Vagina (tissue), 2 donors: Measurements from ENCODE around the gene RAB44.

Source experiments
- CTCF ChIP-seq, 3 experiments: fragments of 450-650 bp in 2 of 3; fragments of 200-600 bp in 1 of 3; sonication (generic) in 1 of 3; IDR thresholded peaks; one replicate each; pipeline ENCODE4 v1.5.1; 2017 to 2019; ENCODE audit warnings: antibody characterized with exemption in 3 of 3, mild to moderate bottlenecking in 2 of 3, moderate library complexity in 2 of 3
- POLR2A ChIP-seq, 2 donors: fragments of 450-650 bp; IDR thresholded peaks; one replicate each; pipeline ENCODE4 v1.6.1; 2017; ENCODE audit warnings: antibody characterized with exemption in 2 of 2, mild to moderate bottlenecking in 2 of 2, moderate library complexity in 2 of 2

- TF ChIP-seq CTCF (IDR thresholded peaks at IDR 0.05) (no peak), POLR2A (IDR thresholded peaks at IDR 0.05) (no peak)
These were observed 54.7 kb downstream of the RAB44 start for GRCh38 chr6:36752187-36752885.
